ENCODE measurements around the gene PTPRN2. TPM values are rescaled to one million over a fixed set of nuclear protein-coding genes. Genes with fewer than 3 reads are reported as not detected.
"Not testable (repeated sequence)": the region's sequence is repeated elsewhere in the genome, so short reads cannot be mapped to it uniquely, and the experiment has no call there.

PTPRN2 gene
- total RNA-seq, 4 donors from 2014 or later: 6.6 to 10.7 (median 8.2) TPM

DNA sequence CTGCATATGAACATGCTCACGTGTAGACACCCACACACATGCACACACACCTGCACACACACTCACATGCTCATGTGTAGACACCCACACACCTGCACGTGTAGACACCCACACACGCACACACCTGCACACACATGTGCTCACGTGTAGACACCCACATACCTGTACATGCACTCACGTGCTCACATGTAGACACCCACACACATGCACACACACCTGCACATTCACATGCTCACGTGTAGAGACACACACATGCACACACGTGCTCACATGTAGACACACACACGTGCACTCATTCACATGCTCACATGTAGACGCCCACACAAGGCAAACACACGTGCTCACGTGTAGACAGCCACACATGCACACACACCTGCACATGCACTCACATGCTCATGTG, 275.8 kb downstream of the PTPRN2 start:
- 86 to 89% methylated on average over 11 of the region's 11 CpGs for WGBS, 2 donors
- no peak overlapping the region for H3K27ac ChIP-seq
- H3K27me3 ChIP-seq: no peaks in the 10 kb centered on the region
- H3K4me1 ChIP-seq: no peaks in the 10 kb centered on the region
- H3K9me3 ChIP-seq: peaks cover 0 to 43% (median 0%) of the 10 kb centered on the region in 4 donors
- no peaks in the 10 kb centered on the region for H3K36me3 ChIP-seq
- TF ChIP-seq, protein P1, sequence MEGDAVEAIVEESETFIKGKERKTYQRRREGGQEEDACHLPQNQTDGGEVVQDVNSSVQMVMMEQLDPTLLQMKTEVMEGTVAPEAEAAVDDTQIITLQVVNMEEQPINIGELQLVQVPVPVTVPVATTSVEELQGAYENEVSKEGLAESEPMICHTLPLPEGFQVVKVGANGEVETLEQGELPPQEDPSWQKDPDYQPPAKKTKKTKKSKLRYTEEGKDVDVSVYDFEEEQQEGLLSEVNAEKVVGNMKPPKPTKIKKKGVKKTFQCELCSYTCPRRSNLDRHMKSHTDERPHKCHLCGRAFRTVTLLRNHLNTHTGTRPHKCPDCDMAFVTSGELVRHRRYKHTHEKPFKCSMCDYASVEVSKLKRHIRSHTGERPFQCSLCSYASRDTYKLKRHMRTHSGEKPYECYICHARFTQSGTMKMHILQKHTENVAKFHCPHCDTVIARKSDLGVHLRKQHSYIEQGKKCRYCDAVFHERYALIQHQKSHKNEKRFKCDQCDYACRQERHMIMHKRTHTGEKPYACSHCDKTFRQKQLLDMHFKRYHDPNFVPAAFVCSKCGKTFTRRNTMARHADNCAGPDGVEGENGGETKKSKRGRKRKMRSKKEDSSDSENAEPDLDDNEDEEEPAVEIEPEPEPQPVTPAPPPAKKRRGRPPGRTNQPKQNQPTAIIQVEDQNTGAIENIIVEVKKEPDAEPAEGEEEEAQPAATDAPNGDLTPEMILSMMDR (IDR thresholded peaks at IDR 0.05): no peak
- TF ChIP-seq POLR2A (IDR thresholded peaks at IDR 0.05): no peak
- no peak for TF ChIP-seq EP300 (IDR thresholded peaks at IDR 0.05)
- no peak for DNase-seq (ENCODE audit: low spot score in 2 of 2)
- H3K4me3 ChIP-seq: no peak overlapping the region

DNA sequence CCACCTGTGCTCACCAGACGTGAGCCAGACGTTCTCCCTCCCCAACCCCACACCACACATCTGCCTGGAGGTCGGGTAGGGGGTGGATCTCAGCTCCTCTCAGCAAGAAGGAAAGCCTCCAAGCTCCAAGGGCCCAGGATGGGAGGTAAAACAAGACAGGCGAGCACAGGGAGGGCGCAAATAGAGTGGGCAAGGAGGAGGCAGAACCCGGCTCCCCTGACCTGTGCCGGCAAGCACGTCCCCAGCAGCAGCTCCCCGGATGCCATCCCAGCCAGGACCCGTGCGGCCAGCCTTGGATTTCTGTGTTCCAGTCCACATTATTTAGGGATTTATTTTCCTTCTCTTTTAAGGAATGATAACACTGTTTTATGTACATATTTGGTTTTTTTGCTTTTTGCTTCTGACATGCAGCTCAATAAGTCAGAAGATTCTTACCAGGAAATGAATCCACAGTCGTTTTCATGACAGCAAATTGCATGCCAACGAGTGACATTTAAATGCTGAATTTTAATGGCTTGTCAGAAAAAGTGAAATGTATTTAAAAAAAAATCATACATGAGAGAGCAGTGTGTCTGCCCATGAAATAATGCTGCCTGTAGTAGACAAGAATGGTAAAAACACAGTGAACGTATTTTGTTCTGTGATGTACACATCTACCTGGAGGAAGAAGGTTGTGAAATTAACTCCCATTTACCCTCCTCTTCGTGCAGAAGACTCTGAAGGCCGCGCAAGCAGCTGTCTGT, 276.5 kb downstream of the PTPRN2 start:
- H3K36me3 ChIP-seq: no peaks in the 10 kb centered on the region
- H3K27me3 ChIP-seq: no peaks in the 10 kb centered on the region
- no peak for TF ChIP-seq POLR2A (IDR thresholded peaks at IDR 0.05)
- TF ChIP-seq, protein P1 (IDR thresholded peaks at IDR 0.05): no peak
- no peak for TF ChIP-seq EP300 (IDR thresholded peaks at IDR 0.05)
- WGBS, 2 donors: 77% methylated on average over 17 of the region's 17 CpGs
- H3K27ac ChIP-seq: no peak overlapping the region
- peaks cover 0 to 48% (median 2%) of the 10 kb centered on the region in 4 donors for H3K9me3 ChIP-seq
- DNase-seq (ENCODE audit: low spot score in 2 of 2): no peak
- H3K4me1 ChIP-seq: no peaks in the 10 kb centered on the region
- H3K4me3 ChIP-seq: no peak overlapping the region

DNA sequence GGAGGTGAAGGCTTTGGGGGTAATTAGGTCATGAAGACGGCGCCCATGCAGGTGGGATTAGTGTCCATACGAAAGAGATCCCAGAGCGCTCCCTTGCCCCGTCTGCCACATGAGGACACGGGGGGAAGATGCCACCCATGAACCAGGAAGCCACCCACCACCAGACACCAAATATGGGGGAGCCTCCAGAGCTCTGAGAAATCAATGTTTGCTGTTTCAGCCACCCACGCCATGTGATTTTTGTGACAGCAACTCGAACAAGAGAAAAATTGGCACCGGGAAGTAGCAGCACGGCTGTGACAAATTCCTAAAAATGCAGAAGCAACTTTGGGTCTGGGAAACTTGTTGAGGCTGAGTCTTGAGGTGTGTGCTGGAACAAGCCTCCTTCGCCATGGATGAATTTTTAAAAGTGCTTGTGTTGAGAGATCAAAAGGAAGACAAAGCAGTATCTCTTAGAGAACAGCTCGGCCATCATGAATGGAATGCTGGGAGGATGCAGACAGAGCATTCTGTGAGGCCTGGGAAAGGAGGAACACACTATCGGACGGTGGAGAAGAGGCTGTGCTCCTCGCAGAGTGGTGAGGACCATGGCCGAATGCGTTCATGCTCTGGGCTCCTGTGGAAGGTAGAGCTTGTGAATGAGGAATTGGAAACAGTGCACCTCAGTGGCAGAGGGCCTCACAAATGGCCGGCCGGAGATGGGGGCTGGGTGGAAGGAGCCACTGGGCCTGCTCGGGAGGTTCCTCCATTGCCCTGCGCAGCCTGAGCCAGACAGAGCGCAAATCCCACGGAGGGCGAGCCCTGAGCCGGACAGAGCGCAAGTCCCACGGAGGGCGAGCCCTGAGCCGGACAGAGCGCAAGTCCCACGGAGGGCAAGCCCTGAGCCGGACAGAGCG, 277.5 kb downstream of the PTPRN2 start:
- Histone ChIP-seq H3K4me3 (no peak overlapping the region), H3K27ac (no peak overlapping the region), H3K9me3 (peaks cover 0 to 48% (median 2%) of the 10 kb centered on the region in 4 donors), H3K36me3 (no peaks in the 10 kb centered on the region), H3K27me3 (no peaks in the 10 kb centered on the region), H3K4me1 (no peaks in the 10 kb centered on the region)
- TF ChIP-seq, protein P1 (IDR thresholded peaks at IDR 0.05): no peak
- TF ChIP-seq EP300 (IDR thresholded peaks at IDR 0.05) (no peak), POLR2A (IDR thresholded peaks at IDR 0.05) (no peak)
- DNase-seq (ENCODE audit: low spot score in 2 of 2): no peak
- 88 to 89% methylated on average over 27 to 32 of the region's 33 CpGs for WGBS, 2 donors

DNA sequence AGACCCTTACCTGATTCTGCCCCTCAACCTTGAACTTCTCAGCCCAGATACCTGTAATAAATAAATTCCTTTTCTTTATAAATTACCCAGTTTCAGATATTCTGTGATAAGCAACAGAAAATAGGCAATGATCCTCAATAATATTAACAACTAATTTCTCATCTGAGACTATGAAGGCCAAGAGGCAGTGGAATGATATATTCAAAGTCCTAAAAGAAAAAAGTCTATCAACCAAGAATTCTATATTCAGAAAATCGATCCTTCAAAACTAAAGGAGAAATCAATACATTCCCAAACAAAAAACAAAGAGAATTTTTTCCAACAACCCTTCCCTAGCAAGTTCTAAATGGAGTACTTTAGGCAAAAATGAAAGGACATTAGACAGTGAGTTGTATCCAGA, 279.6 kb downstream of the PTPRN2 start:
- H3K4me1 ChIP-seq: no peaks in the 10 kb centered on the region
- H3K27ac ChIP-seq: no peak overlapping the region
- no peak for DNase-seq (ENCODE audit: low spot score in 2 of 2)
- H3K9me3 ChIP-seq: peaks cover 0 to 45% (median 2%) of the 10 kb centered on the region in 4 donors
- TF ChIP-seq, protein P1 (IDR thresholded peaks at IDR 0.05): no peak
- no peak for TF ChIP-seq EP300 (IDR thresholded peaks at IDR 0.05)
- no peak for TF ChIP-seq POLR2A (IDR thresholded peaks at IDR 0.05)
- no peaks in the 10 kb centered on the region for H3K27me3 ChIP-seq
- H3K36me3 ChIP-seq: no peaks in the 10 kb centered on the region
- 67 to 77% methylated on average over 1 of the region's 1 CpG for WGBS, 2 donors
- H3K4me3 ChIP-seq: no peak overlapping the region

DNA sequence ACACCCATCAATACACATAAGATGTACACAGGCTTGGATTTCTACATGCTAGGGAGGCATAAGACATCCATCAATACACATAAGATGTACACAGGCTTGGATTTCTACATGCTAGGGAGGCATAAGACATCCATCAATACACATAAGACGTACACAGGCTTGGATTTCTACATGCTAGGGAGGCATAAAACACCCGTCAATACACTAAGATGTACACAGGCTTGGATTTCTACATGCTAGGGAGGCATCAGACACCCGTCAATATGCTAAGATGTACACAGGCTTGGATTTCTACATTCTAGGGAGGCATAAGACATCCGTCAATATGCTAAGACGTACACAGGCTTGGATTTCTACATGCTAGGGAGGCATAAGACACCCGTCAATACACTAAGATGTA, 283.6 kb downstream of the PTPRN2 start:
- peaks cover 0 to 28% (median 2%) of the 10 kb centered on the region in 4 donors for H3K9me3 ChIP-seq
- H3K27me3 ChIP-seq; DNase-seq (ENCODE audit: low spot score in 2 of 2); H3K4me3 ChIP-seq; H3K27ac ChIP-seq; H3K4me1 ChIP-seq; H3K36me3 ChIP-seq: not testable (repeated sequence)
- WGBS, 2 donors: 92 to 95% methylated on average over 6 of the region's 6 CpGs
